NCI-H524 (cell line): Measurements from ENCODE around the gene P2RX3.
"Not testable (repeated sequence)": the region's sequence is repeated elsewhere in the genome, so short reads cannot be mapped to it uniquely, and the experiment has no call there.

ENCODE experiments used
- DNase-seq, 2 experiments: peaks; one replicate each; lab custom pipeline; 2025; lab: John Stamatoyannopoulos, UW

P2RX3 gene

GRCh38 chr11:57324154-57324885 lies 13.8 kb upstream of the P2RX3 start:
- DNase-seq = peak; percentile 41 to 61

GRCh38 chr11:57324886-57325734 lies 13.0 kb upstream of the P2RX3 start, which contains the start of gene TNKS1BP1:
TSS of gene TNKS1BP1 (minus strand) at chr11:57324952. CDS start at chr11:57321885, 3,067 bp downstream.
- peak; percentile 80 to 96 for DNase-seq

- peak in 1 of 2 experiments; percentile 52 for DNase-seq
Measured at GRCh38 chr11:57325735-57326048, 12.5 kb upstream of the P2RX3 start.

GRCh38 chr11:57327721-57328120 lies 10.4 kb upstream of the P2RX3 start:
- DNase-seq = no peak

GRCh38 chr11:57330029-57330428 lies 8.1 kb upstream of the P2RX3 start:
- DNase-seq = no peak

GRCh38 chr11:57331720-57332119 lies 6.4 kb upstream of the P2RX3 start:
- DNase-seq = no peak

- DNase-seq = no peak
Measured at GRCh38 chr11:57332694-57333440, 5.3 kb upstream of the P2RX3 start.

- no peak for DNase-seq
Measured at GRCh38 chr11:57335023-57335342, 3.2 kb upstream of the P2RX3 start.

- peak; percentile 72 to 87 for DNase-seq
Measured at GRCh38 chr11:57335343-57336110, 2.6 kb upstream of the P2RX3 start, which contains the start of gene SSRP1. TSS of gene SSRP1 (minus strand) at chr11:57335892. CDS start at chr11:57335121, 771 bp downstream.

- no peak for DNase-seq
Measured at GRCh38 chr11:57336111-57336666, 2.0 kb upstream of the P2RX3 start.

- not testable (repeated sequence) for DNase-seq
Measured at GRCh38 chr11:57336856-57337255, 1.3 kb upstream of the P2RX3 start.

- DNase-seq = no peak
Measured at GRCh38 chr11:57339328-57339727, 1.2 kb downstream of the P2RX3 start.

GRCh38 chr11:57340039-57340615 lies 2.0 kb downstream of the P2RX3 start:
- peak; percentile 75 to 78 for DNase-seq

GRCh38 chr11:57341250-57341808 lies 3.2 kb downstream of the P2RX3 start:
- DNase-seq = no peak

GRCh38 chr11:57342702-57343101 lies 4.5 kb downstream of the P2RX3 start:
- DNase-seq = no peak

- peak; percentile 36 to 77 for DNase-seq
Measured at GRCh38 chr11:57343825-57344224, 5.7 kb downstream of the P2RX3 start.

- no peak for DNase-seq
Measured at GRCh38 chr11:57344826-57345225, 6.7 kb downstream of the P2RX3 start.

- peak; percentile 43 to 66 for DNase-seq
Measured at GRCh38 chr11:57345555-57346211, 7.5 kb downstream of the P2RX3 start.

- no peak for DNase-seq
Measured at GRCh38 chr11:57347336-57347735, 9.2 kb downstream of the P2RX3 start.

GRCh38 chr11:57348052-57348451 lies 9.9 kb downstream of the P2RX3 start:
- DNase-seq = no peak
